ENCODE measurements around the gene SELENOW. TPM values are rescaled to one million over a fixed set of nuclear protein-coding genes. Genes with fewer than 3 reads are reported as not detected.
"Not testable (repeated sequence)": the region's sequence is repeated elsewhere in the genome, so short reads cannot be mapped to it uniquely, and the experiment has no call there.

Gene SELENOW
- total RNA-seq, 4 donors from 2014 or later, result 474 to 751 (median 653) TPM

DNA sequence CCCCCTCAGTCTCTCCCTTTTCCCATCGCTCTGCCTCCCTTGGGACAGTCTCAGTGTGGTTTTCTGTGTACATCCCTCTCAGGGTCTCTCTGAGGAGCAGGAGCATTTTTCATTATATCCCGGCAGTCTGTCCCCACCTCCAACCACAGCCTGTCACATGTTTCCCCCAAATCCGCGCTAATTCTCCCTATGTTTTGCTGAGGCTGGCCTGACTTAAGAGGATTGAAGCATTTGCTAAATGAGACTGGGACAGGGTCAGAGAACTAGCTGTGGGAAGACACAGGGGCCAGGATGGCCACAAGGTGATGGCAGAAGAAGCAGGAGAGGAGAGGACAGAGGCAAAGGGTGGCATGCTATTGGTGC lies 20.4 kb downstream of the SELENOW start:
- H3K27ac ChIP-seq, result no peak overlapping the region
- H3K4me3 ChIP-seq, result no peak overlapping the region
- 71 to 84% methylated on average over 1 to 4 of the region's 4 CpGs for WGBS, 2 donors (ENCODE audit: low coverage in 1 of 2)
- DNase-seq, result no peak
- intact Hi-C loops (cut with DNase I; ENCODE audit: low total_unique reads), result no loop called here
- no peaks in the 10 kb centered on the region for H3K27me3 ChIP-seq
- no peaks in the 10 kb centered on the region for H3K36me3 ChIP-seq
- in situ Hi-C loops (cut with MboI; ENCODE audit: low pct_ligation_motif_present in 1 of 4, low pct_unique_long_range_greater_than_20kb in 1 of 4, low sequenced_read_pairs in 3 of 4), result no loop called here
- H3K4me1 ChIP-seq, result no peaks in the 10 kb centered on the region
- H3K9me3 ChIP-seq, result no peaks in the 10 kb centered on the region
- no peak for TF ChIP-seq POLR2AphosphoS5 (IDR thresholded peaks at IDR 0.05)
- no peak for TF ChIP-seq CTCF (IDR thresholded peaks at IDR 0.05)
- no peak for TF ChIP-seq EP300 (IDR thresholded peaks at IDR 0.05; ENCODE audit: low read depth)
- TF ChIP-seq POLR2A (IDR thresholded peaks at IDR 0.05), result no peak

DNA sequence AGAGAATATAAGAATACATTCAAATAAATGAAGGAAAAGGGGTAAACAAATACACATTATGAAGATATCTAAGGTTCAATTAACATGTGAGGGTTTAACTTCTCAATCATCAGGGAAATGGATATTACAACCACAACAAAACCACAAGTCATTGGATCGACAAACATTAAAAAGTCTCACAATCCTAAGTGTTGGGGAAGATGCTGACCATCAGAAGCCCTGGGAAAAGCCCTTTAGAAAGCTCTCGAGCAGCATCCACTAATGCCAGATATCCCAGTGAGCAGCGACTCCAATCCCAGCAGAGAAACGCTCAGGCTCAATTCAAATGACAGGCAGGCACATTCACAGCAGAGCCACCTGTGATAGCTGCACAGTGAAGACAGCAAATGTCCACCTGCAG lies 22.8 kb downstream of the SELENOW start:
- intact Hi-C loops (cut with DNase I; ENCODE audit: low total_unique reads) (no loop called here), in situ Hi-C loops (cut with MboI; ENCODE audit: low pct_ligation_motif_present in 1 of 4, low pct_unique_long_range_greater_than_20kb in 1 of 4, low sequenced_read_pairs in 3 of 4) (no loop called here)
- Histone ChIP-seq H3K27ac (no peak overlapping the region), H3K4me1 (no peaks in the 10 kb centered on the region), H3K27me3 (no peaks in the 10 kb centered on the region), H3K9me3 (no peaks in the 10 kb centered on the region), H3K4me3 (no peak overlapping the region), H3K36me3 (no peaks in the 10 kb centered on the region)
- DNase-seq, result no peak
- TF ChIP-seq POLR2A (IDR thresholded peaks at IDR 0.05) (no peak), EP300 (IDR thresholded peaks at IDR 0.05; ENCODE audit: low read depth) (no peak), CTCF (IDR thresholded peaks at IDR 0.05) (no peak), POLR2AphosphoS5 (IDR thresholded peaks at IDR 0.05) (no peak)
- 91% methylated on average over 4 of the region's 4 CpGs; no CpG with 5 or more reads in 1 of the 2 donors for WGBS, 2 donors (ENCODE audit: low coverage in 1 of 2)

DNA sequence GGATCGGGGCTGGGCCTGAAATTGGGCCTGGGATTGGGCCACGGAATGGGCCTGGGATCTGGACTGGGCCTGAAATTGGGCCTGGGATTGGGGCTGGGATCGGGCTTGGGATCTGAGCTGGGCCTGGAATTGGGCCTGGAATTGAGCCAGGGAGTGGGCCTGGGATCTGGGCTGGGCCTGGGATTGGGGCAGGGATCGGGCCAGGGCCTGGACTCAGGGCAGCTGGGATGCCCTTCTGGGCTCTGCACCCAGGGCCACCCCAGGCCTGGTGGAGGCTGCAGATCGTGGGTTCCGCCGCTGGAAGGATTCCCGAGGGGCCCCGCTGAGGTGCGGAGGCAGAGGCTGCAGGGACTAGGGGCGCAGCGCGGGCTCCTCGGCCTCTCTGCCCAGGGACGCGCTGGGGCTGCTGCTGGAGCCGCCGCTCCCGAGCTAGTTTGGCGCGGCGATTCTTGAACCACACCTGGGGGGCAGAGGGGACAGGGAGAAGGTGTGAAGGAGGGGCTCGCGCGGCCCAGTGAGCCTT lies 24.1 kb downstream of the SELENOW start:
- in situ Hi-C loops (cut with MboI; ENCODE audit: low pct_ligation_motif_present in 1 of 4, low pct_unique_long_range_greater_than_20kb in 1 of 4, low sequenced_read_pairs in 3 of 4), result no loop called here
- Histone ChIP-seq H3K9me3 (no peaks in the 10 kb centered on the region), H3K27me3 (no peaks in the 10 kb centered on the region), H3K27ac (no peak overlapping the region), H3K4me3 (no peak overlapping the region), H3K4me1 (no peaks in the 10 kb centered on the region), H3K36me3 (no peaks in the 10 kb centered on the region)
- intact Hi-C loops (cut with DNase I; ENCODE audit: low total_unique reads), result no loop called here
- DNase-seq, result no peak
- TF ChIP-seq CTCF (IDR thresholded peaks at IDR 0.05) (no peak), POLR2A (IDR thresholded peaks at IDR 0.05) (no peak), POLR2AphosphoS5 (IDR thresholded peaks at IDR 0.05) (no peak), EP300 (IDR thresholded peaks at IDR 0.05; ENCODE audit: low read depth) (no peak)
- 91% methylated on average over 25 of the region's 25 CpGs; no CpG with 5 or more reads in 1 of the 2 donors for WGBS, 2 donors (ENCODE audit: low coverage in 1 of 2)

DNA sequence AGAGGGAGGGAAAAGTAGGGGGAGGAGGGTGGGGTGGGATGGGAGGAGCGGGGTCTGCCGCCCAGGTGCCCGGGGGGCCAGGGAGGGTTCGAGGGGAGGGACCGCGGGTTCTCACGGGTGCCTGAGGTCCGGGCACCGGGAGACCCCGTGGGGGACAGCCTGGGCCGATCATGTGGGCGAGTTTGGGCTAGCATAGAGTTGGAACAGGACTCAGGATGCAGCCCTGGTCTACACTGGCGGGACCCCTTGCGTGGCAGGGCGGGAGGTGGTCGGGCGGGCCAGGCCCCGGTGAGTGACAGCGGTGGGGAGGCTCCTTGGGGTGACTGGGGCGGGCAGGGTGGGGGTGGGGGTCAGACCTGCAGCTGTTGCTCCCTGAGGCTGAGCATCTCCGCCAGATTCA lies 24.6 kb downstream of the SELENOW start:
- in situ Hi-C loops (cut with MboI; ENCODE audit: low pct_ligation_motif_present in 1 of 4, low pct_unique_long_range_greater_than_20kb in 1 of 4, low sequenced_read_pairs in 3 of 4); H3K4me1 ChIP-seq; H3K27ac ChIP-seq; H3K27me3 ChIP-seq; intact Hi-C loops (cut with DNase I; ENCODE audit: low total_unique reads); H3K36me3 ChIP-seq; H3K4me3 ChIP-seq; H3K9me3 ChIP-seq; DNase-seq: not testable (repeated sequence)
- 82% methylated on average over 13 of the region's 21 CpGs; no CpG with 5 or more reads in 1 of the 2 donors for WGBS, 2 donors (ENCODE audit: low coverage in 1 of 2)

GRCh38 chr19:47803671-47804070 lies 25.2 kb downstream of the SELENOW start:
- H3K9me3 ChIP-seq; in situ Hi-C loops (cut with MboI; ENCODE audit: low pct_ligation_motif_present in 1 of 4, low pct_unique_long_range_greater_than_20kb in 1 of 4, low sequenced_read_pairs in 3 of 4); H3K27me3 ChIP-seq; DNase-seq; H3K4me1 ChIP-seq; H3K36me3 ChIP-seq; H3K4me3 ChIP-seq; intact Hi-C loops (cut with DNase I; ENCODE audit: low total_unique reads); H3K27ac ChIP-seq: not testable (repeated sequence)
- WGBS, 2 donors (ENCODE audit: low coverage in 1 of 2), result no CpG with 5 or more reads among the region's 12 CpGs

DNA sequence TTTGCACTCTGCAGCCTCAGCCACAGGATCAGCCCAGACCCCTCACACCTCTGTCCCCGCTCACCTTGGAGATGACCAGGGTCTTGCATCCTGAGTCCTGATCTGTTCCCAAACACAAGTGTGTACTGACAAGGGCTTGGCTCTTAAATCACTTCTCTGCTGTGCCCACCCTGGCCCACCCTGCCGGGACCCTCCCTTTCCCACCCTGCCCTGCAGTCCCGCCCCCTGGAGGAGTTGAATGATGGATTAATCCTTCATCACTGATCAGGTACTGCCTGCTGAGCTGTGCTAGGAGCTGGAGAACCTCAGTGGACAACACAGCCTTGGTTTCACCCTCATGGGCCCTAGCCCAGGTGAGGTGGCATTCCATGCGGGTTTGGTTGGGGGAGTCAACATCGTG lies 25.9 kb downstream of the SELENOW start, which contains the start of gene TPRX1:
Gene TPRX1 (minus strand): TSS at position 101 of the 400 bp plus-strand sequence. CDS start 12 bp downstream, at position 89.
- H3K27ac ChIP-seq; DNase-seq; H3K4me1 ChIP-seq; H3K36me3 ChIP-seq; intact Hi-C loops (cut with DNase I; ENCODE audit: low total_unique reads); H3K27me3 ChIP-seq; H3K9me3 ChIP-seq; H3K4me3 ChIP-seq; in situ Hi-C loops (cut with MboI; ENCODE audit: low pct_ligation_motif_present in 1 of 4, low pct_unique_long_range_greater_than_20kb in 1 of 4, low sequenced_read_pairs in 3 of 4): not testable (repeated sequence)
- WGBS, 2 donors (ENCODE audit: low coverage in 1 of 2), result 92% methylated on average over 4 of the region's 5 CpGs; no CpG with 5 or more reads in 1 of the 2 donors

All from transverse colon (tissue), 4 donors.